ENCODE data around the gene LOC128125822.
A peak's percentile ranks its signal among the peaks of the same experiment; 100 is the strongest.

The LOC128125822 gene

GRCh38 chr6:63556369-63556768 lies 15.9 kb upstream of the LOC128125822 start:
- no peak for DNase-seq (ENCODE audit: low spot score)

GRCh38 chr6:63558278-63558677 lies 14.0 kb upstream of the LOC128125822 start:
- no peak for DNase-seq (ENCODE audit: low spot score)

- no peak for DNase-seq (ENCODE audit: low spot score)
Measured at GRCh38 chr6:63560801-63561287, 11.4 kb upstream of the LOC128125822 start.

- no peak for DNase-seq (ENCODE audit: low spot score)
Measured at GRCh38 chr6:63561288-63561687, 11.0 kb upstream of the LOC128125822 start.

GRCh38 chr6:63563235-63563634 lies 9.0 kb upstream of the LOC128125822 start:
- DNase-seq (ENCODE audit: low spot score): no peak

GRCh38 chr6:63565058-63565726 lies 7.1 kb upstream of the LOC128125822 start:
- no peak for DNase-seq (ENCODE audit: low spot score)

- DNase-seq (ENCODE audit: low spot score): no peak
Measured at GRCh38 chr6:63565727-63566596, 6.3 kb upstream of the LOC128125822 start.

- no peak for DNase-seq (ENCODE audit: low spot score)
Measured at GRCh38 chr6:63567966-63568365, 4.3 kb upstream of the LOC128125822 start.

- no peak for DNase-seq (ENCODE audit: low spot score)
Measured at GRCh38 chr6:63571361-63572043, 778 bp upstream of the LOC128125822 start.

- DNase-seq (ENCODE audit: low spot score): no peak
Measured at GRCh38 chr6:63572747-63573075, 431 bp downstream of the LOC128125822 start.

- peak; percentile 58 for DNase-seq (ENCODE audit: low spot score)
Measured at GRCh38 chr6:63573076-63573898, 1.0 kb downstream of the LOC128125822 start.

- DNase-seq (ENCODE audit: low spot score): peak; percentile 67
Measured at GRCh38 chr6:63573899-63574553, 1.7 kb downstream of the LOC128125822 start.

GRCh38 chr6:63574554-63574900 lies 2.2 kb downstream of the LOC128125822 start:
- no peak for DNase-seq (ENCODE audit: low spot score)

GRCh38 chr6:63576147-63576772 lies 4.0 kb downstream of the LOC128125822 start:
- no peak for DNase-seq (ENCODE audit: low spot score)

- no peak for DNase-seq (ENCODE audit: low spot score)
Measured at GRCh38 chr6:63576985-63577712, 4.9 kb downstream of the LOC128125822 start.

- no peak for DNase-seq (ENCODE audit: low spot score)
Measured at GRCh38 chr6:63578757-63579156, 6.5 kb downstream of the LOC128125822 start.

GRCh38 chr6:63579937-63580703 lies 7.8 kb downstream of the LOC128125822 start:
- DNase-seq (ENCODE audit: low spot score): no peak

- no peak for DNase-seq (ENCODE audit: low spot score)
Measured at GRCh38 chr6:63580704-63580961, 8.4 kb downstream of the LOC128125822 start.

GRCh38 chr6:63581355-63582013 lies 9.2 kb downstream of the LOC128125822 start:
- DNase-seq (ENCODE audit: low spot score): no peak
